GM18502 (cell line): ENCODE measurements around the gene INSL3.

Experiments used
- ATAC-seq: cut with Tn5 transposase; IDR thresholded peaks from one replicate; pipeline ENCODE4 v1.9.1; 2021; ENCODE audit warnings: mild to moderate bottlenecking; ENCODE audit not compliant: unreplicated experiment, poor library complexity

The INSL3 gene, protein sequence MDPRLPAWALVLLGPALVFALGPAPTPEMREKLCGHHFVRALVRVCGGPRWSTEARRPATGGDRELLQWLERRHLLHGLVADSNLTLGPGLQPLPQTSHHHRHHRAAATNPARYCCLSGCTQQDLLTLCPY

DNA sequence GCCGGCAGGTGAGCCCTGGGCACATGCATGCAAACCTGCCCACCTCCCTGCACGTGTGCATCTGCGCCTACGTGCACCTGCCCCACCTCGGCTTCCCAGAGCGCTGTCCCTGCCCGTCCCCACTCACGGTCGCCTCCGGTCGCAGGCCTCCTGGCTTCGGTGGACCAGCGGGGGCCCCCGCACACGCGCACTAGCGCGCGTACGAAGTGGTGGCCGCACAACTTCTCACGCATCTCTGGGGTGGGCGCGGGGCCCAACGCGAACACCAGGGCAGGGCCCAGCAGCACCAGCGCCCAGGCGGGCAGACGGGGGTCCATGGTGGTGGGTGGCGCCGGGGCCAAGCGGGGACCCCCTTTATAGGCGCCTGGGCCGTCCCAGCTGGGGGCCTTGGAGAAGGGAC, at the start of gene INSL3:
INSL3 (minus strand) TSS at position 330 of the 400 bp plus-strand sequence; CDS start at position 317, 13 bp downstream.
- no peak for ATAC-seq

DNA sequence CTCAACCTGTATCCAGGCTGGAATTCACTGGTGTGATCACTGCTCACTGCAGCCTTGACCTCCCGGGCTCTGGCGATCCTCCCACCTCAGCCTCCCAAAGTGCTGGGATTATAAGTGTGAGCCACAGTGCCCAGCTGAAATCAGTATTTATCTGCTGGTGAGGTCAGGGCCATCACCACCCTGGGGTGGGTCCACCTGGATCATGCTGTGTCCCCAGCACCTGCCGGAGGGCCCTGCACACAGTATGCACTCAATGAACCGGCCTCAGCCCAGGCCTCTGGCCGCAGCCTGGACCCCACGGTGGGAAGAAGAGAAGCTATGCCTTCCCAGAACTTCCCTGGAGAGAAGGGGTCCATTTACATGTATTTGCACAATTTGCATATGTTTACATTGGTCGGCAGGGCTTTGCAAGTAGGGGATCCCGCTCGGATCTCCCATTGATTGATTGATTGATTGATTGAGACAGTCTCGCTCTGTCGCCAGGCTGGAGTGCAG, 47.8 kb upstream of the INSL3 start:
- ATAC-seq: no peak

DNA sequence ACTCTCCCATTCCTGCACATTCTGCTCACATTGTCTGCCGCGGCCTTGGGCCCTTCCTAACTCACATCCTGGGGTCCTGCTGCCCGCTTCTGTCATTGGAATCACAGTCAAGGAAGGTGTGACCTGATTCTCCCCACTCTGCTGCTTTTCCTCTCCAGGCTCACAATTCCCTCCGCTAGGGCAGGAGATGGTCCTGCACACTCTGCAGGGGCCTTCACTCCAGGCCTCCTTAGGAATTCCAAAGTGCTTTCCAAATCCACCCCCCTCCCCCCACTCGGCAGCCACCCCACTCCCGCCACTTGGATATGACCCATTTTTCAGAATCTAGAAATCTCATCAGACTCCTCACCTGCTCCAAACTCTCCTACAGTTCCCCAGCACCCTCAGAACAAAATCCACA, 47.4 kb upstream of the INSL3 start:
- ATAC-seq: no peak

DNA sequence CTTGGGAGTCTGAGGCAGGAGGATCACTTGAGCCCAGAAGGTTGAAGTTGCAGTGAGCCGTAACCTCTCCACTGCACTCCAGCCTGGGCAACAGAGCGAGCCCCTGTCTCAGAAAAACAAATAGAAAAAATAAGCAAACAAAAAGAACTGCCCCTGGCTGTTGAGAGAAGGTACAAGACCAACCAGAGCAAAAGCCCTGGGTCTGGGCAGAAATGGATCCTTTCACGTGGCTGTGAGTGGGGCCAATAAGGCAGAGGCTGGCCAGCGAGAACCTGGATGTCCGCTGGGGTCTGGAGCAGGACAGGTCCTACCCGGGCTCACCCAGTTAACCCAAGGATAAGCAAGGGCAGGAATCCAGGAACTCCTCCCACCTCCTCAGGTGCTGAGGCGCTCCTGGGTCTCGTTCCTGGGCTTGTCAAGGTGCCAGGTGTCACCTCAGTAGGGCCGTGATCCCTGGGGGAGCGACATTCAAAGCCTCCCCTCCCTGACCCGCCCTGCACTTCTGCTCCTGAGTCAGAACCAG, 45.7 kb upstream of the INSL3 start:
- ATAC-seq: no peak

DNA sequence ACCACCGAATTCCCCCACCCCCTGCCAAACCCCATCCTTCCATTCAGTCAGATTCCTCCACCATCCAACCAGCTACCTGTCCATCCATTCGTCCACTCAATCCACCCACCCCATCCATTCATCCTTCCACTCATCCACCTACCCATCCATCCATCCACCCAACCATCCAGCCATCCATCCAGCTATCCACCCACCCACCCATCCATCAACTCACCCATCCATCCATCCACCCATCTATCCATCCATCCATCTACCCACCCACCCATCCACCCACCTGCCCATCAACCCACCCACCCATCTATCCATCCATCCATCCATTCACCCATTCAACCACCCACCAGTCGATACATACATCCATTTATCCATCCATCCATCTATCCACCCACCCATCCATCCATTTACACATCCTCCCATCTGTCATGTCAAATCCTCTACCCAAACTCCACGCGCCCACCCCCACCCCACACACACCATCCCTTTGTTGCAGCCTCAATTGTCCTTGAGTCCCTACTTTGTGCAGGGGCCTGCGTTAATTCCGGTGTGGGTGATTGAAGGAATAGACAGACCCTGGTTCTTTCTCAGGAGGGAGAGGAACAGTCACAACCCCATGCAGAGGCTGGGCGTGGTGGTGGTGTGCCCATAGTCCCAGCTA, 45.1 kb upstream of the INSL3 start:
- ATAC-seq: no peak

DNA sequence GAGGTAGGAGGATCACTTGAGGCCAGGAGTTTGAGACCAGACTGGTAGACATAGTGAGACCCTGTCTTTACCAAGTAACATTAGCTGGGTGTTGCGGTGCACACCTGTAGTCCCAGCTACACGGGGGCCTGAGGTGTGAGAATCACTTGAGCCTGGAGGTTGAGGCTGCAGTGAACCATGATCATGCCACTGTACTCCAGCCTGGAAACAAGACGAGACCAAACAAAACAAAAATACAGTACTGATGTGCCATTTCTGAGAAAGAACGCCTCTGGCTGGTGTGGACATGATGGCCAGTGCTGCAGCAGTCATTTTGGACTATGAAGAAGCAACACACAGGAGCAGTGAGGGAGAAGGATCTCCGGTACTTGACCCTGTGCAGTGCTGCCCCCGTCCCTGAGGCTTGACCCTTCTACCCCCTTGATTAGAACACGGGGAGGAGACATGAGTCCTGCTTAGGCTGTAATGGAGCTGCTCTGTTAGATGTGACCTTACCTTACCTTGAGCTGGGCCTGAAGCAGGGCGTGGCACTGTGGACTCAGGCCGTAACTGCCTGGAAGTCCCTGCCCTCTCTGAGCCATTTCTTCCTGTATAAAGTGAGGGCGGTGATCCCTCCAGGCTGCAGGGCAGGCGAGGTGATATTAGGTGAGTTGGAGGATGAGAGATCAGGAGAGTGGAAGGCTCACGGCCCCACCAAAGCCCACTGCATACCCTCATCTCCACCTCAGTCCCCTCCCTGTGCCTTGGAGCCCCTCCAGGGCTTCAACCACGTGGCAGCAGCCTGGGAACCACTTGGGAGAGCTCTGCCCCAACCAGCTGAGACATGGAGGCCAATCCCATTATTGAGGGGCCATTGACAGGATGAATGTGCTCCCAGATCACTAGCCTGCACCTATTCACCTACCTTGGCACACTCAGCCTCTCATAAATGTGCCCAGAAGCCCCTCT, 44.3 kb upstream of the INSL3 start:
- no peak for ATAC-seq

DNA sequence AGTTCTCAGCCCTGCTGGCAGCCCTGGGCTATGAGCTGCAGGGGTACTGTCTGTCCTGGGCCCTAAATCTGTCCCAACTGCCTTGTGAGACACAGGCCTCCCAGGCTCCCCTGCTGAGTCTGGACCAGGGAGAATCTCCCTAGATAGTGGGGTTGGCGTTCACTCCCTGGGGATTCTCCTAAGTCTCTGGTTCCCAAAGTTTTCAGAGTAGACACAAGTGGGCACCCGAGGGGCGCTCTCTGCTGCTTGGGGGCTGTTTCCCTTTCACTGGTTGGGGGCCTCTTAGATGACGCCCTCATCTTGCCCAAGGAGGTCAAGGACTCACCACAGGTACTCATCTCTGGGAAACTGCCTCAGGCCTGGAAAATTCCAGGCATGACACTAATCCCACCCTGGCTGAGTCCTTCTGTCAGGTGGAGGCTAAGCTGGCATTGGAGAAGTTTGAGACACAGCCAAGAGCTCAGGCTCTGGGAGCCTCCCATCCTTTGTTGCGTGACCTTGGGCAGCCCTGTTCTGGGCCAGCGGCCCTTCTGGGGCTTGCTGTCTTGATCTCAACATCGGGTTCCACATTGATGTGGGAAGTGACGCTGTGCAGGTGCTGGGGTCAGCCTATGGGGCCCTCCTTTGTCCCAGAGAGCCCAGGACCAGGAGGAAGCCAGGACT, 42.3 kb upstream of the INSL3 start:
- no peak for ATAC-seq

DNA sequence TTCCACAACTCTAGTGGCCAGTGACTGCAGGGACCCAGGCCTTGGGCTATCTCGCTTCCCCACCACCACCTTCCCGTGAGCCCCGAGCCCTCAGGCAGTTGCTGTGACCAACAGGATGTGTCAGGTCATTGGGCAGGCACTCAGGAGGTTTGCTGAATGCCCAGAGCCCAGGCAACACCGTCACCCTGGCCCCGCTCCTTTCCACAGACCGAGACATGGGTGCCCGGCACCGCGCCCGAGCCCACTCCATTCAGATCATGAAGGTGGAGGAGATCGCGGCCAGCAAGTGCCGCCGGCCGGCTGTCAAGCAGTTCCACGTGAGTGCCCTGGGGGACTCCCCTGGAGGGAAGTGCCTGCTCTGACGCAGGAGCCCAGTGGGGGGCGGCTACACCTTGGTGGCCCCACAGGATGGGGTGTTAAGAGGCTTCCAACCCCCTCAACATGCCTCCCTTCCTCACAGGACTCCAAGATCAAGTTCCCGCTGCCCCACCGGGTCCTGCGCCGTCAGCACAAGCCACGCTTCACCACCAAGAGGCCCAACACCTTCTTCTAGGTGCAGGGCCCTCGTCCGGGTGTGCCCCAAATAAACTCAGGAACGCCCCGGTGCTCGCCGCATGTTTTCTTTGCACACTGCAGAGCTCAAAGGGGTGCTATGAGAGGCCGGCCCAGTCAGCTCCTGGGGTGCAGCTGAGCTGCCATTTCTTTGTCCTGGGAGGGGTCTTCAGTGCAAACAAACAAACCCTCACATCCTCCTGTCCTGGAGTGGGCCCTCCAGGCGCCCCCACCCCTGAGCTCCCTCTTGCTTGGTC, 41.6 kb upstream of the INSL3 start:
- ATAC-seq: no peak

DNA sequence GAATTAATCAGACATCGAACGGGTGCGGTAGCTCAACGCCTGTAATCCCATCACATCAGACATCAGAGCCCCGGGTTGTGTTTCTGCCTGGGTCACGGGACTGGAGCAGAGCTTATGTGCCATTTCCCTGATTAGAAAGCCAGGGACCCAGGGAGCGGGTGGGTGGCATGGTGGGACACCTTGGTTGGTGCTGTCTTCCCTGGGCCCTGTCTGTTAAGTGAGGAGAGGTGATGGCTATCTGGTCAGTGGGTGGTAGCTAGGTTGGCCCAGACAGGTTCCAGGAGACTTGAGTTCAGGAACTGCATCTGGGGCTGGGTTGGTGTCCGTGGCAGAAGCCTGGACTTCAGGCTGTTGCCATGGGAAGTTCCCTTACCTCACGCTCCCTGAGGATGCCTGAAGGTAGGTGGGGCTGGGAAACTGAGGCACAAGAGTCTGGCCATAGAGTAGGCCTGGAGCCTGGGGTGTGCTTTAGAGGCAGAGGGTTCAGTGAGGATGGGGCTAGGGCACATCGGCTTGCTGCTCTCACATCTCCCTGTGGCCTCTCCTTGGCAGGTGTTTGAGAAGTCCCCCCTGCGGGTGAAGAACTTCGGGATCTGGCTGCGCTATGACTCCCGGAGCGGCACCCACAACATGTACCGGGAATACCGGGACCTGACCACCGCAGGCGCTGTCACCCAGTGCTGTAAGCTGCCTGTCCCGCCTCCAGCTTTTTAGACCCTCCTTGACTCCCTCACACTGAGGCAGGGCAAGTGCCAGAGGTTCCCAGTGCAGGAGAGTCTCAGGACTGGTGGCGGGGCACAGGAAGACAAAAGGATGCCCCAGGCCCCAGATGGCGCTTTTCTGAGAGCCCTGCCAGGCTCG, 40.5 kb upstream of the INSL3 start:
- no peak for ATAC-seq

DNA sequence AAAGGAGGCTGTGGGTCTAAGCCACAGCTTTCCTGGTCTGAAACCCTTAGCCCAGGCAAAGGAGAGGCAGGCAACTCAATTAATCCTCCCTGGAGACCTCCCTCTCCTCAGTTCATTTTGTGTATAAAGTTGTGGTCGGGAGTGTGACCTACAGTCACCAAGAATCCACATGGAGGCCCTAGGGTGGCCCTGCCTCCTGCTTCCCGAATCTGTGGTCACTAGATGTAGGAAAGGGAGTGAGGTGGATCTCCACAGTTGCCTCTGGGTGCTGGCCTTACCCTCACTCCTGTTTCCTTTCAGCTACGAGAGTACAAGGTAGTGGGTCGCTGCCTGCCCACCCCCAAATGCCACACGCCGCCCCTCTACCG, 39.7 kb upstream of the INSL3 start:
- ATAC-seq: no peak

DNA sequence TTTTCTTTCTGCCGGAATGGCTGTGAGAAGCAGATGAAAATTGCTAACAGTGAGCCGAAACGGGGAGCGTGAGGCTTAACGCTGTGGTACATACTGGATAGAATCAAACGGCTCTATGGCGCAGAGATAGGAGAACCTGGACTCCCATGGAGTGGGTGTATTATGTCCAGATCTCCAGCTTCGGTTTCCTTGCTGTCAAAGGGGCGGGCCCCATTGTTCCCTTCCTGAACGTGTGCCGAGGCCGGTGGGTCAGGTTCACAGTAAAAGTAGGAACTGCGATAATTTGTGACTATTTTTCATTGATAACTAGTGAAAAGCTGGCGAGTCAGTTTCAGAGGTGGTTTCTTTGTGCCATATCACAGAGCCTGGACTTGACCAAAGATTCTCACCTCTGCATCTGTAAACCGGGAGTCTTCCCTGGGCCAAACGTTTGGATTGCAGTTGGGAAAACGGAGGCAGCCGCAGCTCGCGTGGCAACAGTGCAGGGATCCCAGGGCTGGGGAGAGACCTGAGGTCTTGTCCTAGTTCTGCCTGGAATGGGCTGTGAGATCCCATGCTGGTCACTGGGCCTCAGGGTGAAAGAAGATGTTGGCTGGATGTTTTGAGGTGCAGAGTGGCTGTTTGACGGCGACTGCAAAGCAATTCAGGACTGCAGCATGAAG, 39.1 kb upstream of the INSL3 start:
- ATAC-seq: no peak

DNA sequence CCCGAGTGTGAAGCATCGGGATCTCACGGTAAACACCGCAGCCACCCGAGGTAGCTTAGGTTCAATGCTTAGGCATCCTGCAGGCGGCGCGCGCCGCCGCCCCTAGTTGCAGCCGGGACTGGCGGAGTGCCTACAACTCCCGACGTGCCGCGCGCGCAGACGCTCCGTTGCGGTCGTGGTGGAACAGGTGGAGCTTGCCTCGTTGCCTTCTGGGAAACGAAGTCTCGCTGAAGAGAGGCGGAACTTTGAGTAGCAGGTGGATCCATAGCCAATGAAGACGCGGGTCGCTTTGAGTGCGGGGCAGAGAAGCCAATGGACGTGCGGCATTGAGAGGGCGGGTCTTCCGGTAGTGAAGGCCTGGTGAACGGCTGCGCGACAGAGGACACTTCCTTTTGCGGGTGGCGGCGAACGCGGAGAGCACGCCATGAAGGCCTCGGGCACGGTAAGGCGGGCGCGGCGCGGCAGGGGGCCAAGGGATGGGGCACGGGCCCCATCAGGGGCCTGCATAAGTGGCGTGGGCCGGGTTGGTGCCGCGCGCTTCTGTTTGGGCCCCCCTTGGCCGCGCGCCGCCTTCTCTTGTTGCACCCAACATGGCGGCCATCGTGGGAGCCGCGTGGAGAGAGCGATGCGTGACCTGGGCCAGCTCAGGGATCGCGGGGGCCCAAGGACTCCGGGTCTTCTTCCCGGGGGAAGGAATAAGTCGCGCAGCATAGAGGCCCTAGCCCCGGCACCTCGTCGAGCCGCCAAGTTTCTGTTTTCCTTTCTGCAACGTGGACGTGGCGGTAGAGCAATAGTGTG, 38.4 kb upstream of the INSL3 start, which contains the start of gene RPL18A:
RPL18A (plus strand) TSS at position 378 of the 798 bp plus-strand sequence; CDS start at position 425, 47 bp downstream.
- peak; percentile 90 for ATAC-seq

DNA sequence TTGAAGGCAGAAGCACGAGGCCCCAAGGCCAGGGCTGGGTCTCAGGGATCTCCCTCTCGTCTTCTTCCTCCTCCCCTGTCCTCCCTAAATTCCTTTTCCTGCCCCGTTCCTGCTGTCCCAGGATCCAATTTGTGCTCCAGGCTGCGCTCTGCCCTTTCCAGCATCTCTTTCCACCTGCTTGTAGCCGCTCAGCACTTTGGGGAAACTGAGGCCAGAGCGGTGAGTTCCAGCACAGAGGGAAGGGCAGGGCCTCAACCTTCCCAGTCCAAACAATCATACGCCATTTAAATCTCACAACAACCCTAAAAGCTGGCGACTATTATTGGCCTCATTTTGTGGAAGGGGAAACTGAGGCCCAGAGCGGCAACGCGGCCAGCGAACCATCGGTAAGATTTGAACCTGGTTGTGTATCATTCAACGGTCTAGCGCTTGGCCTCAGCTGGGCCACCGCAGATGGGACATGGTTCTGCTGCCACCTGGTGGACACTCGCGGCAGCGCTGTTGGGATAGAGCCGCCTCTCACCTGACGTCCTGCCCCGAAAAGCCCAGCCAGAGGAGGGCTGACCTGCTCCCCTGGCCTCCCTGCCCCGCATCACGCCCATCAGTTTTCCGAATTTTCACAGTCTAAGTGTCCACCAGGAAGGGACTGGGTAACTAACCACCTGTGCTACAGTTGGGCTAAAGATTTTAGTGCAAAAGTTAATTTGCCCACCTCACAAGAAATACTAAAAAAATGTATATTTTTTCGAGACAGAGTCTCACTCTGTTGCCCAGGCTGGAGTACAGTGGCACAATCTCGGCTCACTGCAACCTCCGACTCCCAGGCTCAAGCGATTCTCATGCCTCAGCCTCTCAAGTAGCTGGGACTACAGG, 34.2 kb upstream of the INSL3 start:
- no peak for ATAC-seq

DNA sequence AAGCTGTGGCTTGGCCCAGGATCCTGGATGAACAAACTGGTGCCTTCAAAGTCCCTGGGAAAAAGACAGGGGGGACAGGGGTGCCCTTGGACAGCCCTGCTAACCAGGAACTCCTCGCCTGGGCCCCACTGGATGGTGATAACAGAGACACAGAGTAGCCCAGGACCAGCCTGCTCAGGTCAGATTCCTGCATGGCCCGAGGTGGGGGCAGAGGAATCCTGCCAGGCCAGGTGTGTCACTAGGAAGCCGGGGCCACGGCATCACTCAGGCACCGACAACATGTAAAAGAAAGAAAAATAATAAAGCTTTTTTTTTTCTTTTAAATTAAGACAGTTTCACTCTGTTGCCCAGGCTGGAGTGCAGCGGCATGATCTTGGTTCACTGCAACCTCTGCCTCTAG, 32.7 kb upstream of the INSL3 start:
- no peak for ATAC-seq

DNA sequence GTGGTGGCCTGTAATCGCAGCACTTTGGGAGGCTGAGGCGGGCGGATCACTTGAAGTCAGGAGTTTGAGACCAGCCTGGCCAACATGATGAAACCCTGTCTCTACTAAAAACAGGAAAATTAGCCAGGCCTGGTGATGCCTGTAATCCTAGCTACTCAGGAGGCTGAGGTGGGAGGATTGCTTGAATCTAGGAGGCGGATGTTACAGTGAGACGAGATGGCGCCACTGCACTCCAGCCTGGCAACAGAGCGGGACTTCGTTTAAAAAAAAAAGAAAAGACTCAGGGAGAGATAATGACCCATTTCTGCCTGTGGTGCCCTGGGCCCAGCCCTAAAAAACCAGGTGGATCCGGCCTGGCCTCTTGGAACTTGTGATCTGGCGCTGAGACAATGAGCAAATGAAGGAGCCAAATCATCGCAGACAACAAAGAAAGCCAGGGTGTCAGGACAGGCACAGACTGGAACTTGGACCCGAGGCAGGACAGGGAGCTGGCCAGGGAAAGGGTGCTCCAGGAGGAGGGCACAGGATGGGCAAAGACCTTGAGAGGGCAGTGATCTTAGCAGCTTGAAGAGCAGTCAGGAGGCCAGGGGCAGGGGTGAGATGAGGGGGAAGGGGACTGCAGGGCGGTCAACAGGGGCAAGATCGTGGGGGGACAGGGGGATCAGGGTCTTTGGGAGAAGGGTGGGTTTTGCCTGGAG, 27.4 kb upstream of the INSL3 start:
- ATAC-seq: no peak
